ENCODE data around the gene MEN1.

Gene MEN1

GRCh38 chr11:64765851-64766665, 44.3 kb downstream of the MEN1 start:
- Histone ChIP-seq H3K4me3 (ENCODE audit: severe bottlenecking) (no peak overlapping the region), H3K36me3 (ENCODE audit: low read depth) (peaks cover 80% of the 10 kb centered on the region), H3K4me1 (ENCODE audit: insufficient read depth, poor library complexity, severe bottlenecking) (peaks cover 17% of the 10 kb centered on the region), H3K9me3 (ENCODE audit: severe bottlenecking) (no peaks in the 10 kb centered on the region), H3K27me3 (ENCODE audit: insufficient read depth, poor library complexity, severe bottlenecking) (no peaks in the 10 kb centered on the region), H3K27ac (ENCODE audit: poor library complexity, severe bottlenecking) (no peak overlapping the region)
- no peak for TF ChIP-seq CTCF (IDR thresholded peaks at IDR 0.05; ENCODE audit: poor library complexity, severe bottlenecking)
- DNase-seq (ENCODE audit: low spot score) (no peak), ATAC-seq (ENCODE audit: low read depth) (no peak)

- H3K27me3 ChIP-seq (ENCODE audit: insufficient read depth, poor library complexity, severe bottlenecking): no peaks in the 10 kb centered on the region
- DNase-seq (ENCODE audit: low spot score) (no peak), ATAC-seq (ENCODE audit: low read depth) (no peak)
- no peaks in the 10 kb centered on the region for H3K9me3 ChIP-seq (ENCODE audit: severe bottlenecking)
- H3K36me3 ChIP-seq (ENCODE audit: low read depth): peaks cover 74% of the 10 kb centered on the region
- no peak for TF ChIP-seq CTCF (IDR thresholded peaks at IDR 0.05; ENCODE audit: poor library complexity, severe bottlenecking)
- H3K4me1 ChIP-seq (ENCODE audit: insufficient read depth, poor library complexity, severe bottlenecking): peaks cover 17% of the 10 kb centered on the region
- no peak overlapping the region for H3K4me3 ChIP-seq (ENCODE audit: severe bottlenecking)
- no peak overlapping the region for H3K27ac ChIP-seq (ENCODE audit: poor library complexity, severe bottlenecking)
Measured at GRCh38 chr11:64765291-64765850, 45.0 kb downstream of the MEN1 start.

GRCh38 chr11:64764753-64765152, 45.6 kb downstream of the MEN1 start:
- H3K9me3 ChIP-seq (ENCODE audit: severe bottlenecking): no peaks in the 10 kb centered on the region
- H3K4me1 ChIP-seq (ENCODE audit: insufficient read depth, poor library complexity, severe bottlenecking): peaks cover 17% of the 10 kb centered on the region
- H3K4me3 ChIP-seq (ENCODE audit: severe bottlenecking): no peak overlapping the region
- DNase-seq (ENCODE audit: low spot score): no peak
- no peak for TF ChIP-seq CTCF (IDR thresholded peaks at IDR 0.05; ENCODE audit: poor library complexity, severe bottlenecking)
- H3K27me3 ChIP-seq (ENCODE audit: insufficient read depth, poor library complexity, severe bottlenecking): no peaks in the 10 kb centered on the region
- ATAC-seq (ENCODE audit: low read depth): no peak
- H3K36me3 ChIP-seq (ENCODE audit: low read depth): peaks cover 67% of the 10 kb centered on the region
- H3K27ac ChIP-seq (ENCODE audit: poor library complexity, severe bottlenecking): peak overlapping the region; percentile 56

- peaks cover 61% of the 10 kb centered on the region for H3K36me3 ChIP-seq (ENCODE audit: low read depth)
- no peak overlapping the region for H3K4me3 ChIP-seq (ENCODE audit: severe bottlenecking)
- ATAC-seq (ENCODE audit: low read depth): no peak
- TF ChIP-seq CTCF (IDR thresholded peaks at IDR 0.05; ENCODE audit: poor library complexity, severe bottlenecking): no peak
- H3K27me3 ChIP-seq (ENCODE audit: insufficient read depth, poor library complexity, severe bottlenecking): no peaks in the 10 kb centered on the region
- peaks cover 17% of the 10 kb centered on the region for H3K4me1 ChIP-seq (ENCODE audit: insufficient read depth, poor library complexity, severe bottlenecking)
- H3K27ac ChIP-seq (ENCODE audit: poor library complexity, severe bottlenecking): peak overlapping the region; percentile 56
- H3K9me3 ChIP-seq (ENCODE audit: severe bottlenecking): no peaks in the 10 kb centered on the region
- DNase-seq (ENCODE audit: low spot score): no peak
Measured at GRCh38 chr11:64764040-64764611, 46.2 kb downstream of the MEN1 start.
